Esophagus squamous epithelium (tissue), 4 donors: ENCODE measurements around the gene RELCH.

ENCODE experiments used
- POLR2A ChIP-seq, 4 donors: fragments of 450-650 bp; IDR thresholded peaks; one replicate each; pipeline ENCODE4 v1.6.1; 2017; ENCODE audit warnings: antibody characterized with exemption in 4 of 4, mild to moderate bottlenecking in 4 of 4, moderate library complexity in 3 of 4
- TF ChIP-seq, protein P1 (sequence below), 6 experiments: fragments of 450-650 bp in 4 of 6; fragments of 200-600 bp in 2 of 6; sonication (generic) in 2 of 6; IDR thresholded peaks; one replicate each; pipeline ENCODE4 v1.5.1; 2016 to 2019; ENCODE audit warnings: antibody characterized with exemption in 6 of 6, mild to moderate bottlenecking in 4 of 6, moderate library complexity in 4 of 6

DNA sequence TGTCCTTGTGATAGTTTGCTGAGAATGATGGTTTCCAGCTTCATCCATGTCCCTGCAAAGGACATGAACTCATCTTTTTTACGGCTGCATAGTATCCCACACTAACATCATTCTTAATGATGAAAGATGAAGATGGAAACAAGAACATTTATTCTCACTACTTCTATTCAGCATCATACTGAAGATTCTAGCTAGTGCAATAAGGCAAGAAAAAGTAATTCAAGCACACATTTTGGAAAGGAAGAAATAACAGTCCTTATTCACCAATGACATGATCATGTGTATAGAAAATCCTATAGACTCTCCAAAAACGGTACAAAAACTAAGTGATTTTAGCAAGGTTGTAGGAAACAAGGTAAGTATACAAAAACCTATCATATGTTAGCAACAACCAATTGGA, 37.2 kb downstream of the RELCH start:
- TF ChIP-seq, protein P1, sequence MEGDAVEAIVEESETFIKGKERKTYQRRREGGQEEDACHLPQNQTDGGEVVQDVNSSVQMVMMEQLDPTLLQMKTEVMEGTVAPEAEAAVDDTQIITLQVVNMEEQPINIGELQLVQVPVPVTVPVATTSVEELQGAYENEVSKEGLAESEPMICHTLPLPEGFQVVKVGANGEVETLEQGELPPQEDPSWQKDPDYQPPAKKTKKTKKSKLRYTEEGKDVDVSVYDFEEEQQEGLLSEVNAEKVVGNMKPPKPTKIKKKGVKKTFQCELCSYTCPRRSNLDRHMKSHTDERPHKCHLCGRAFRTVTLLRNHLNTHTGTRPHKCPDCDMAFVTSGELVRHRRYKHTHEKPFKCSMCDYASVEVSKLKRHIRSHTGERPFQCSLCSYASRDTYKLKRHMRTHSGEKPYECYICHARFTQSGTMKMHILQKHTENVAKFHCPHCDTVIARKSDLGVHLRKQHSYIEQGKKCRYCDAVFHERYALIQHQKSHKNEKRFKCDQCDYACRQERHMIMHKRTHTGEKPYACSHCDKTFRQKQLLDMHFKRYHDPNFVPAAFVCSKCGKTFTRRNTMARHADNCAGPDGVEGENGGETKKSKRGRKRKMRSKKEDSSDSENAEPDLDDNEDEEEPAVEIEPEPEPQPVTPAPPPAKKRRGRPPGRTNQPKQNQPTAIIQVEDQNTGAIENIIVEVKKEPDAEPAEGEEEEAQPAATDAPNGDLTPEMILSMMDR (IDR thresholded peaks at IDR 0.05) = no peak
- no peak for TF ChIP-seq POLR2A (IDR thresholded peaks at IDR 0.05)
